HG03442 (cell line): Measurements from ENCODE around the gene SORBS1.
"Not testable (repeated sequence)": the region's sequence is repeated elsewhere in the genome, so short reads cannot be mapped to it uniquely, and the experiment has no call there.

ENCODE experiments used
- ATAC-seq: cut with Tn5 transposase; IDR thresholded peaks from one replicate; pipeline ENCODE4 v1.9.1; 2021; ENCODE audit warnings: mild to moderate bottlenecking, moderate library complexity; ENCODE audit not compliant: unreplicated experiment

Gene SORBS1

GRCh38 chr10:95359466-95359865 lies 201.7 kb downstream of the SORBS1 start:
- no peak for ATAC-seq

DNA sequence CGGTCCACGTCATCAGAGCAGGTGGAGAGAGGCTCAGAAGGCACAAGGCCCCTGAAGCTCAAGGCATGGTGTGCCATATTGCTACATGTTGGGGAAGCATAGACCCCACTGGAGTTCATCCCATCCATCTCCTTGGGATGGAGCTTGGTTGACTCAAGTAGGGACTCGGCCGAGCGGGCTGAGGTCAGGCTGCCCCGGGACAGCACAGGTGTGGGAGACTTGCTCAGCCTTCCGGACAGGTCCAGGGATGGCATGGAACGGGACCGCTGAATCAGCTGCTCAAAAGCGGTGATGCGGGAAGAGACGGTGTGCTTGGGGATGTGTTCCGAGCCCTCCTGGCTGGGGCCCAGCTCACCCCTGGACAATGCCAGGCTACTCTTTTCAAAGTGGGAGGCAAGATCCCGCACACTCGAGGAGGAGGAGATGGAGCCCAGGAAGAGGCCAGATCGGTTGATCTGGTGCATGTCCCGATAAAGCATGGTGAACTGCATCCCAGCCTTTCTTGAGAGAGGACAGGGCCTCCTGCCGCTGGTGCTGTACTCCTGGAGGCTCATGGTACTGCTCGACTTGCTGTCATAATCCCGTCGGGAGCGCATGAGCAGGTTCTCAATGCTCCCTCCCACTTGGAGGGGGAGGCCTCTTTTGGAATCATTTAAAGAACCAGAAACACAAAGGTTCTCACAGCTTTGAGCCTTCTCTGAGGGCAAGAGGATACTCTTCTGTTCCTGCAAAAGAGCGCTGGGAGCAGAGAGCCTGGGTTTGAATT lies 204.8 kb downstream of the SORBS1 start:
- ATAC-seq, result no peak

DNA sequence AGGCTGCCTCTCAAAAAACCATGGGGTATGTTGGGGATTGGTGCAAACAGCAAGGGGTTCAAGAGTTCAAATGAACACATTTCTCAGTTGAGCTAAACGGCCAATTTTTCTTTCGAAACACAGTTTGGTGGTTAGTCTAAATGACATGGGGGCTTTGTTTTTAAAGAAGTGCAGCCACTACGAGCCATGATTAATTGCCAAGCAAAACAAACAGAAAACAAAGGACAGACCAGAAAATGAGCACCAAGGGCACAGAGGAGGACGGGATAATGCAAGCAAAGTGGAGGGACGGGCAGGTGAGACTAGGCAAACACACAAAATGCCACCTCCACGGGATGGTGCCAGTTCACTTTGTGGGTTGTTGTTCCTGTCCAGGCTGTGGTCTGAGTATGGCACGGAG lies 205.9 kb downstream of the SORBS1 start:
- no peak for ATAC-seq

- ATAC-seq, result no peak
Measured at GRCh38 chr10:95354110-95354509, 207.1 kb downstream of the SORBS1 start.

DNA sequence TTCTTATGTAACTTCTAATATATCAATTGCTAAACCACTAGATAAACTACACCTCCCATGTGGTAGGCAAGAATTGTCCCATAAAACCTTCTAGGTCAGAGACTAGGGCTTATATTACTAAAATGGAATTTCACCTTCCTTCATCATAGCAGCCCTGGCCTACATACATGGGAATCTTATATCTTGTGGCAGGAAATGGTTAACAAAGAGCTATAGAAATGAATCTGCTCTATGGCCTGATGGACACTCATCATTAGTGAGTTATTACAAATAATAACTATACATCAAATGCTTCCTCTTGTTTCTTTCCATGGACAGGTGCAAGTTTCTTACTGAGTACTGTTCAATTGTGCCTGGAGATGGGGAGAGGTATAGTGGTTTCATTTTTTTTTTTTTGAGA lies 208.0 kb downstream of the SORBS1 start:
- peak; percentile 55 for ATAC-seq

- no peak for ATAC-seq
Measured at GRCh38 chr10:95352684-95353083, 208.5 kb downstream of the SORBS1 start.

DNA sequence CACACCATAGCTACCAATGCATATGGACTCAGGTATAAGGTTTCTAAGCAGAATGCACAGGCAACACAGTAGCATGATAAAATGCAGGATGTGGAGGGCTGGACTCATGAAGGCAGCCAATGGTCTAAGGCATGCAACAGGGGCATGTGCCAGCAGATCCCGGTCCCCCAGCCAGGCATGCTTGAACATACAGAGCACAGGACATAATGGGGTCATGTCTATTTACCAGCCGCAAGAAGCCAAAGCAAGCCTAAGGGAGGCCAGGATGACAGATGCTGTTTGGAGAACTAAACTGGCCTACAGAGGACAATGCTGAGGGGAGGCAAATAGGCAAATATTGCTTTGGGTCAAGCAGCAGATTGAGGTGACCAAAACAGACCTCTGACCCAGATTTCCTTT lies 210.3 kb downstream of the SORBS1 start:
- ATAC-seq, result no peak

GRCh38 chr10:95350219-95350829 lies 210.8 kb downstream of the SORBS1 start:
- ATAC-seq, result no peak

GRCh38 chr10:95347402-95347766 lies 213.8 kb downstream of the SORBS1 start:
- ATAC-seq, result not testable (repeated sequence)

- no peak for ATAC-seq
Measured at GRCh38 chr10:95346715-95347401, 214.3 kb downstream of the SORBS1 start.

DNA sequence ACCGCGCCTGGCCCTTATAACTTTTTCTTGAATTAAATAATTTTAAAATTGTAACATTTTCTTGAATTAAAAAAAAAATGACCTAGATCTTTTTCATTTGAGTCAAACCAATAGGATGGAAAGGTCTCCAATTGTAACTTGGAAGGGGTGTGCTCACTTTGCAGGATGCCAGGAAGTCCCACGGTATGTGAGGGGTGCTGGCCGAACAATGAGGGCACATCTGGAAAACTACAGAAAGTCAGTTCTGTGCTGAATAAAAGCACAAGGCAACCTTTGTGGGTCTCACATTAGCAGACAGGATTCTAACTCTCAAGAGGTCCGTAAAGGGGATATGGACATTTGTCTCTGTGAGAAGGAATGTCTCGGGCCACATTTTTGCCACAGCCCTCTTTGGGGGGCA lies 217.6 kb downstream of the SORBS1 start:
- no peak for ATAC-seq

DNA sequence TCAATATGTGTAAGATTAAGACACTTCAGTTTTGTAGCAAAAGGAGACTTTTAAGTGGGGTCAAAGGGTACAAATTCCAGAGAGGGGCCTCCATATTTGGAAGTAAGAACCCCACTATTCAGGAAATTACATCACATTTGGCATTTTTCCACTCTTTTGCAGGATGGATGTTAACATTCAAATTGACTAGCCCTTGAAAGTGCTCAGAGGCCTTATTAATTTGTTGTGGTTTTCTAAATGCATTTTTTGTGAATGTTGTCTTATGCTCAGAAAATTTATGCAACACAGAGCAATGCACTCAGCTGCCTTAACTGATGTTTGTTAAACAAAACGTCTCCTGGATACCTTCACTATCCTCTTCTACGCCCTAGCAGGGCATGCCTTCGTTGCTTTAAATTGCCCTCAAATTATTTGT lies 219.4 kb downstream of the SORBS1 start:
- ATAC-seq, result no peak

DNA sequence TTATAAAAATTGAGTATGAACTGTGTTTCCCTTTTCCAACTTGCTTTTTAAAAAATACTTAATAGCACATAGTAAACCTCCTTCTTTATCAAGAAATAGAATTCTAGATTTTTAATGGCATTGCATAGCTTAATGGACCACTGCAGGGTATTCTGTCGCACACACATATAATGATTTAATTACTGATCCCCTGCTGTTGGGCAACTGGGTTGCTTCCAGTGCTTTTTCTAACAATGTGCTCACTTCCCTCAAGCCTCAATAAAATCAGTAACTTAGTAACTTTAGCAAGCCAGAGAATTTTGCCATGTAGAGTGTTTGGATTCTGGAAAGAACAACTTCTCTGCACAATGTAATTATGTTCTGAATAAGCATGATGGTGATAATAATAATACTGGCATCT lies 221.3 kb downstream of the SORBS1 start:
- no peak for ATAC-seq

DNA sequence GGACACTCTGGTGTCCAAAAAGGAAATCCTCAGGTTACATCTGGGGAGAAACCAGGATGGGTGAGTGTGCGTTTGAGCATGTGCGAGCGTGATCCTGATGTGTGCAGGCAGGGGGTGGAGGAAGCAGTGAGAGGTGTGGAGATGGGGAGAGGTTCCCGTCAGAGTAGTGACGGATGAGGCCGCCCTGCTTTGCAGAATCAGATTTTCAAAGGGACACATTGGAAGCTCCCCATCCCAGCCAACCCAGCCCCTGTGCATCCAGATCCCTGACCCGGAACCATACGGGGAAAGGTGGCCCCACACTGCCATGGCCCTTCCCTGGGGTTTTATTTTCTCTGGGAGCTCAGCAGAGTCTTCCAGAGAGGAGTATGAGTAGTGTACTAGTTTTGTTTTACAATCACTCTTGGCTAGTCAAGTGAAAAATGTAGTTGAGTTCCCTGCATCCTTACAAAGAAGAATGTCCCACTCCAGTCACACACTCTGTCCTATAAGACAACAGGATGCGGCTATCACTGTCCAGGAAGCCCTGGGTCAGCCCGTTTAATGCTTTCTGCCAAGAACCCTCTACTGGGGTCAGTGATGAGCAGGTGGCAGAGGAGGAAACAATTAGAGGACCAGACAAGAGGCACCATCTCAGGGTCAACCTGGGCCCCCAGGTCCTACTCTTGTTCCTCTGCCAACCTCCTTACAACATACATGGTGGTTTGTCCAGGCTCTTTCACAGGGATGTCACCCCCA lies 223.6 kb downstream of the SORBS1 start:
- no peak for ATAC-seq

GRCh38 chr10:95336702-95337101 lies 224.5 kb downstream of the SORBS1 start:
- no peak for ATAC-seq

GRCh38 chr10:95335933-95336699 lies 225.1 kb downstream of the SORBS1 start:
- ATAC-seq, result no peak

GRCh38 chr10:95334805-95335144 lies 226.4 kb downstream of the SORBS1 start:
- ATAC-seq, result no peak

DNA sequence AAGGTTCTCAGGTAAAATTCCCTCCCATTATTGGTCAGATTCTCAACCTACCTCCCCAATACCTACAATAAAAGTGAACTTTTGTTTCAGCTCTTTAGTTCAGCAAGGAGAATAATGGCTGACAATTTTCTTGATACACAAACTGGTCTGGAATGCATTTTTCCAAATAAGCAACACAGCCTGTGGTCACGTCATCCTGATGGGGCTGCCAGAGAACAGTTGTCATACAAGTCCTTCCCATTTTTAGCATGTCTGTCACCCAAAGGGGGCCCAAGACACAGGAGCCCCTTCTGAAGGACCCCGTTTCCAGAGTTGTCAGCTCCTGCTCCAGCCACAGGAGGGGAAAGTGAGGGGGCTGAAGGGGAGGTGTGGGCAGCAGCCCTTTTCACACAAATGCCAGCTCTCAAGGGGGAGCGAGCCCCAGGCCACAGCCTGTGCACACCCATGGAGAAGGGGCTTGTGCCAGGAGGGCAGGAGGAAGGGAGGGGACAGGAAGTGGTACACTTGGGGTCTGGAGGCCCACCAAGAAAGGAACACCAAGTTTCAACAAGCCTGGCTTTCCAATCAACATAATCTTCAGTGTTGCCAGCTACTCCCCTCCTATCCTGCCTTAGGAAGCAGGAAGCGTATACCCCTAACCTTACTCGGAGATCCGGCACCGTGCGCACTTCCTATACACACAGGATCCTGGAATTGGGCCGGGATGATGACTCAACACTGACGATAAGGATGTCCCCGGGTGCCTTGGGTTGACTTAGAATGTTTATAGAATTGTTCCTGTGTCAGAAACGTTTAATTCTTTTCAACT lies 227.0 kb downstream of the SORBS1 start:
- no peak for ATAC-seq

DNA sequence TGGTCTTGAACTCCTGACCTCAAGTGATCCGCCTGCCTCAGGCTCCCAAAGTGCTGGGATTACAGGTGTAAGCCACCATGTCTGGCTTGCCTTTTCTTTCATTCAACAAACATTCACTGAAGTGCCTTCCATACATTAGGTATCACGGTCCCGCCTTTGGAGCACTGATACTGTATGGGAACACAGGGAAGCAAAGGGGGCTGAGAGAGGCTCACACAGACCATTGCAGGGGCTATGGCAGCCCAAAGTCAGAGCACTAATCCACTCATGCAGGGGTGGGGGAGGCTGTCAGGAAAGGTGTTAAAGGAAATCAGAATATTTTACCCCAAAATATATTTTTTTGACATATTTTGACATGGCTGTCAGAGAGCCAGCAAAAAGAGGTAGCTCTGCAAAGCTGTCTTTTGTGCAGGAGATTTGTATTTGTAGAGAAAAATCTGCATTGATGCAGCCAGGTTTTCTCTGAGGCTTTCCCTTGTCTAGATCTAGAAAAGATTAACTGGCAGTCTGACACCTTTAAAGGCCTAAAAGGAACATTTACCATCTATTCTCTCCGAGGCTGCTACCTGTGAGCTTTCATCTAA lies 228.4 kb downstream of the SORBS1 start:
- no peak for ATAC-seq
